ENCODE data around the gene CAB39. TPM values are rescaled to one million over a fixed set of nuclear protein-coding genes. Genes with fewer than 3 reads are reported as not detected.
A peak's percentile ranks its signal among the peaks of the same experiment; 100 is the strongest.

The CAB39 gene
- total RNA-seq, 1 experiment from 2014 or later, result 52.5 TPM

DNA sequence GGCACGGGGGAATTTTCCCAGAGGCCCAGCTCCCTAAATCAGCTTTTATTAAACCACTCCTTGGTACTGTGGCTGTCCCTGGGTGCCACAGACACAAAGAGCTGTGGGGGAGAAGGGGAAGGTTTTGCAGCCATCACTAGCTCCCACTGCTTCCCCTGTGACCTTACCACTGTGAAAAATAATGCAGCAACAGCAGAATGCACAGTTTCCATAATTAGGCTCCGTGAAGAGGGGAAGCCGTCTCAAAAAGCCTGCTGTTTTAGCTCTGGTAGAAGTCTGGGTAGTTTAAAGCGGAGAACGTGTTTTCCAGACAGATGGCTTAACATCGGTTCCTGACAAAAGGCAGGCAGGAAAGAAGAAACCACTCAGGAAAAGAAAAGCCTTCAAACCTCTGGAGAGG lies 27.5 kb upstream of the CAB39 start:
- CTCF ChIA-PET, result interaction anchor here (0.6 to 1.4 kb wide), 3 partner anchors 17 to 113 kb away, joined by 4 to 6 read pairs (median 5); no protein-coding TSS in a partner anchor
- H3K36me3 ChIP-seq (ENCODE audit: low read depth, low read length), result no peaks in the 10 kb centered on the region
- TF ChIP-seq EZH2phosphoT487 (IDR thresholded peaks at IDR 0.05; ENCODE audit: borderline replicate concordance, low read length) (no peak), EZH2 (IDR thresholded peaks at IDR 0.05; ENCODE audit: low read length, unreplicated experiment) (no peak)
- TF ChIP-seq, protein P1, sequence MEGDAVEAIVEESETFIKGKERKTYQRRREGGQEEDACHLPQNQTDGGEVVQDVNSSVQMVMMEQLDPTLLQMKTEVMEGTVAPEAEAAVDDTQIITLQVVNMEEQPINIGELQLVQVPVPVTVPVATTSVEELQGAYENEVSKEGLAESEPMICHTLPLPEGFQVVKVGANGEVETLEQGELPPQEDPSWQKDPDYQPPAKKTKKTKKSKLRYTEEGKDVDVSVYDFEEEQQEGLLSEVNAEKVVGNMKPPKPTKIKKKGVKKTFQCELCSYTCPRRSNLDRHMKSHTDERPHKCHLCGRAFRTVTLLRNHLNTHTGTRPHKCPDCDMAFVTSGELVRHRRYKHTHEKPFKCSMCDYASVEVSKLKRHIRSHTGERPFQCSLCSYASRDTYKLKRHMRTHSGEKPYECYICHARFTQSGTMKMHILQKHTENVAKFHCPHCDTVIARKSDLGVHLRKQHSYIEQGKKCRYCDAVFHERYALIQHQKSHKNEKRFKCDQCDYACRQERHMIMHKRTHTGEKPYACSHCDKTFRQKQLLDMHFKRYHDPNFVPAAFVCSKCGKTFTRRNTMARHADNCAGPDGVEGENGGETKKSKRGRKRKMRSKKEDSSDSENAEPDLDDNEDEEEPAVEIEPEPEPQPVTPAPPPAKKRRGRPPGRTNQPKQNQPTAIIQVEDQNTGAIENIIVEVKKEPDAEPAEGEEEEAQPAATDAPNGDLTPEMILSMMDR (conservative IDR thresholded peaks at IDR 0.05; ENCODE audit: low read depth, low read length), result no peak
- no peak for DNase-seq
- H3K9ac ChIP-seq (ENCODE audit: low read length), result peak overlapping the region; percentile 44
- H3F3A ChIP-seq (ENCODE audit: low read length, unreplicated experiment), result no peaks in the 10 kb centered on the region
- peak overlapping the region; percentile 55 for H3K4me2 ChIP-seq (ENCODE audit: low read length)
- H3K79me2 ChIP-seq (ENCODE audit: low read length), result no peaks in the 10 kb centered on the region
- peak; percentile 5; the same call in 1 of the 2 replicates for ATAC-seq
- peaks cover 75% of the 10 kb centered on the region for H3K4me1 ChIP-seq (ENCODE audit: insufficient read depth, low read length)
- no peaks in the 10 kb centered on the region for H4K20me1 ChIP-seq (ENCODE audit: low read length)
- intact Hi-C loops (cut with micrococcal nuclease), result no loop called here
- TSS peak; percentile 75 for BruUV-seq (replicated peaks)
- H3K9me3 ChIP-seq (ENCODE audit: low read length), result no peaks in the 10 kb centered on the region
- no peak overlapping the region for H2AFZ ChIP-seq (ENCODE audit: low read length)
- peak overlapping the region; percentile 90 for H3K27ac ChIP-seq (ENCODE audit: low read length)
- no peaks in the 10 kb centered on the region for H3K27me3 ChIP-seq (ENCODE audit: low read length)
- H3K4me3 ChIP-seq (ENCODE audit: low read length), result no peak overlapping the region
- POLR2A ChIA-PET (ENCODE audit: unreplicated experiment), result interaction anchor here (0.5 kb wide), 1 partner anchor 64 kb away, joined by 9 read pairs; no protein-coding TSS in a partner anchor
- H3K9me2 ChIP-seq (replicated peaks; ENCODE audit: low read length), result no peaks in the 10 kb centered on the region

DNA sequence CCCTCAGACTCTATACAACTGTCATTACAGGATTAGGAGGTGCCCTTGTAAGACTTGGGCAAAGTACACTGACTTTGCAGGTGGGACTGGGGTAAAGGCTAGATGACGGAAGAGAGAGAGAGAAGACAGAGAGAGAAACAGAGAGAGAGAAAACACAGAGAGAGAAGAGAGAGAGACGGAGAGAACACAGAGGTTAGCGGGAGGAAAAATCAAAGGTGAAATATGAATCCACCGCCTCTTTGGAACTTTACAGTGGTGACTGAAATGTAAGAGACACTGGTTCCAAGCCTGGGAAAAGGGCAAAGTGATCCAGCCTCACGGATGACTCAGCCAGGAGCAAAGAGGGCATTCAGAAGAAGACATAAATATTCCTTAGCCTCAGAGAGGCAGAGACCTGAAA lies 25.1 kb upstream of the CAB39 start:
- H3K27ac ChIP-seq (ENCODE audit: low read length), result peak overlapping the region; percentile 86
- peaks cover 85% of the 10 kb centered on the region for H3K4me1 ChIP-seq (ENCODE audit: insufficient read depth, low read length)
- CTCF ChIA-PET, result interaction anchor here (0.6 kb wide), 1 partner anchor 9 kb away, joined by 4 read pairs; no protein-coding TSS in a partner anchor

More for the DNA sequence above, 25.1 kb upstream of the CAB39 start:
- POLR2A ChIA-PET (ENCODE audit: unreplicated experiment), result no interaction called here
- H3K79me2 ChIP-seq (ENCODE audit: low read length), result no peaks in the 10 kb centered on the region
- H3K36me3 ChIP-seq (ENCODE audit: low read depth, low read length), result no peaks in the 10 kb centered on the region
- H2AFZ ChIP-seq (ENCODE audit: low read length), result peak overlapping the region; percentile 21; the same call in 1 of the 2 replicates
- H3K9me2 ChIP-seq (replicated peaks; ENCODE audit: low read length), result no peaks in the 10 kb centered on the region
- ATAC-seq (peak; percentile 45), DNase-seq (peak; percentile 91)
- H3K27me3 ChIP-seq (ENCODE audit: low read length), result no peaks in the 10 kb centered on the region
- no peaks in the 10 kb centered on the region for H4K20me1 ChIP-seq (ENCODE audit: low read length)
- H3K4me3 ChIP-seq (ENCODE audit: low read length), result peak overlapping the region; percentile 44; the same call in 1 of the 2 replicates
- peak overlapping the region; percentile 61 for H3K4me2 ChIP-seq (ENCODE audit: low read length)
- no TSS peak for BruUV-seq (replicated peaks)
- H3K9ac ChIP-seq (ENCODE audit: low read length), result peak overlapping the region; percentile 43
- H3F3A ChIP-seq (ENCODE audit: low read length, unreplicated experiment), result no peaks in the 10 kb centered on the region
- intact Hi-C loops (cut with micrococcal nuclease), result loop anchor here (1.0 kb wide), 1 partner anchor 47 kb away; no protein-coding TSS in a partner anchor
- no peaks in the 10 kb centered on the region for H3K9me3 ChIP-seq (ENCODE audit: low read length)
- TF ChIP-seq, protein P1 (conservative IDR thresholded peaks at IDR 0.05; ENCODE audit: low read depth, low read length), result no peak
- no peak for TF ChIP-seq EZH2 (IDR thresholded peaks at IDR 0.05; ENCODE audit: low read length, unreplicated experiment)
- no peak for TF ChIP-seq EZH2phosphoT487 (IDR thresholded peaks at IDR 0.05; ENCODE audit: borderline replicate concordance, low read length)

All from PC-3 (cell line).